SIG-M5 treated with dmso at 0.1 percent for 504 hours (cell line): Measurements from ENCODE around the gene SLC25A26.

Experiments used
- DNase-seq: peaks from one replicate; lab custom pipeline; 2025; ENCODE audit not compliant: unreplicated experiment; lab: John Stamatoyannopoulos, UW

Gene SLC25A26

DNA sequence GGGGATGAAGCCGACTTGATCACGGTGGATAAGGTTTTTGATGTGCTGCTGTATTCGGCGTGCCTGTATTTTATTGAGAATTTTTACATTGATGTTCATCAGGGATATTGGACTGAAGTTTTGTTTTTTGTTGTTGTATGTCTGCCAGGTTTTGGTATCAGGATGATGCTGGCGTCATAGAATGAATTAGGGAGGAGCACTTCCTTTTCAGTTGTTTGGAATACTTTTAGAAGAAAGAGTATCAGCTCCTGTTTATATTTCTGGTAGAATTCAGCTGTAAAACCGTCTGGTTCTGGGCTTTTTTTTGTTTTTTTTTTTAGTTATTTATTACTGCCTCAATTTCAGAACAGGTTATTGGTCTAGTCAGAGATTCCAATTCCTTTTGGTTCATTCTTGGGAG, 93.7 kb downstream of the SLC25A26 start:
- no peak for DNase-seq

DNA sequence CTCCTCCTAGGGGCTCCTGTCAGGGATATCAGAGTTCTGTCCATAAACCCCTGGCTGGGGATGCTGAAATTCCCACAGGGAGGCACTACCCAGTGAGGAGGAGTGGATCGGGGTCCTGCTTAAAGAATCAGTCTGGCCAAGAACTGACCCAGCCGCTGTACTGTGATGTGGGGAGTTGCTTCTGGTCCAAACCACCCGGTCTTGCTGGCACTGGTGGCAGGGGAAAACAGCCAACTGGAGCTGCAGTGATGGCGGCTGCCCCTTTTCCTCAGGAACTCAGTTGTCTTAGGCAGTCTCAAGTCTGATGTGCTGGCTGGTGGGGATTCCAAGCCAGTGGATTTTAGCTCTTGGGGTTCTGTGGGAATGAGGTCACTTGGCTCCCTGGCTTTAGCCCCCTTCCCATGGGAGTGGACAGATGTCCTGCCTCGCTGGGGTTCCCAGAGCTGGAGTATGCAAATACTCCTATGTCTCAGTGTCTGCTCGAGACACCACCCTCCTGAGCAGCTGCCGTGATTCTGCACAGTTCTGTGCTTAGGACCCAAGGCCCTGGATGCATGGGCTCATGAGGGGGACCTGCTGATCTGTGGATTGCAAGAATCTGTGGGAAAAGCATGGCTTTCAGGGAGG, 97.1 kb downstream of the SLC25A26 start:
- no peak for DNase-seq

DNA sequence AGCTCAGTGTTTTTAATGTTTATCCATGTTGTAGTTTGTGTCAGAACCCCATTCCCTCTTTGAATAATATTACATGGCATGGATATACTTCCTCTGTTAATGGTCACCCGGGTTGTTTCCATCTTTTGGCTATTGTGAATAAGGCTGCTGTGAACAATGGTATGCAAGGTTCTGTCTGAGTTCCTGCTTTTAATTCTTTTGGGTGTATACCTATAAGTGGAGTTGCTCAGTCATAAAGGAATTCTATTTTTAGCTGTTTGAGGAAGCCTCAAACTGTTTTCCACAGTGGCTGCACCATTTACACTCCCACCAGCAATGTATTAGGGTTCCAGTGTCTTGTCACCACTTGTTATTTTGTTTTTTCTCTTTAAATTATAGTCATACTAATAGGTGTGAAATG, 99.6 kb downstream of the SLC25A26 start:
- no peak for DNase-seq

DNA sequence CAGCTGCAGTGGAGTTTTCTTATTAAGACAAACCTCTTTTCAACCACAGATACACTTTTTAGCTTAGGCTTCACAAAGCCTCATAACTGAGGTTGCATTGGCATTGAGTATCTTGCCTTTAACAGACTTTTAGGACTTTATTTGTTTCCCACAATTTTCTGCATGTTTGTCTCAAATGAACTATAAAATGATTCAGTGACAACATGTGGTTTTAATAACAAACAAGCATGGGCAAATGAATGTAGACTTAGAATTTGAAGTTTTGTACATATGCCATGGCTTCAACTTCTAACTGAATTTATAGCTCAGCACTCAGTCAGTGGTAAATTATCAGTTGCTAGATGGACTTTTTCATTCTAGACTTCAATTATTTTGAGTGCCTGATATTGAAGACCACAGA, 101.6 kb downstream of the SLC25A26 start:
- no peak for DNase-seq

DNA sequence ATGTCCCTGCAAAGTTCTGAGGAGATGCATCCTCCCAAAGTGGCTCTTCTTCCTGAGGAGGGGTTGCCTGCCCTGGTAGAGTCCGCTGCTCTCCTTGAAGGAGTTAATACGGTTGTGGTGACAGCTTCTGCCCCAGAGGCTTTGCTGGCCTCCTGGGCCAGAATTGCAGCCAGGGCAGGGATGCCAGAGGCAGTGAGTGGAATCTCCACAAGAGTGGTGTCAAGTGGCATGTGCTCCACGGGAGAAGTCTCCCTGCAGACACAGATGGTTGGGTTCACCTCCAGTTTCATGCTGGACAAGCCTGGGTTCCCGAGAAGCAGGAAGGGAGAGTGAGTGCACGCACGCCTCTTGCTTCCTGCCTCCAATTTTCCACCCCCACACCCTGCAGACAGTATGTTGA, 105.5 kb downstream of the SLC25A26 start:
- DNase-seq: no peak

DNA sequence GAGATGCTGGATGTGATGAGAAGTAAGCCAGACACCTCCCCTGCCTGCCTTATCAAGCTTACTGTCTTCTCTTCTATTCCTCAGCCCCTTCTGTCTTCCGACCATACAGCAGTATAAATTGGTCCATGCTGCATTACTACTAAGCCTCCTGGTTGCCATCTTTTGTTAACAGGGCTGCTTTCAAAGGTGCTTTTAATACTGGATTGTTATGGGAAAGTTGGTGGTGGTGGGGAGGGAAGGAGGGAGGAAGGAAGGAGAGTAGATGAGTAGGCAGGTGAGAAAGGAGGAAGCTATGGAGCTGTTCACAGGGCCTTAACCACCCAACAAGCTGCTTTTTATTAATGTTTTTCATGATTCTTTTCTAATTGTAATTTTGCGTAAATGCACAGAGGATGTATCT, 114.9 kb downstream of the SLC25A26 start:
- no peak for DNase-seq

DNA sequence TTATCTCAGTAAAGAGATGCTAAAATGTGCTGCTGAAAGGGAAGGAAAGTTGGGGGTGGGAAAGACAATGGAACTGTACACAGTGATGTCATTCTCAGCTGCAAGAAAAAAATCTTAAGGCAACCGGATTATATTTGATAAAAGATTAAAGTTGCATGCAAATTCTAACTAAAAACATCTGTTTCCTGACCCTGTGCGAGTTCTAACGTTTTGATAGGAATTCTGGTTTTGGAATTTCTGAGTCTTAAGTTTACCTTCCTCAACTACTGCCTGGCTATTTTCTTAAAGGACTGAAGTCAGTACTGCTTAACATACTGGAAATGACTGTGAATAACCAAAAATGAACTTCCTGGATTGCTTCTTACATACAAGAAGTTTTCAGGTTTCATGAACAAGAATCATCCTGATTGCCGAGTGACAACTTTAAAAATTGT, 115.5 kb downstream of the SLC25A26 start:
- DNase-seq: no peak

DNA sequence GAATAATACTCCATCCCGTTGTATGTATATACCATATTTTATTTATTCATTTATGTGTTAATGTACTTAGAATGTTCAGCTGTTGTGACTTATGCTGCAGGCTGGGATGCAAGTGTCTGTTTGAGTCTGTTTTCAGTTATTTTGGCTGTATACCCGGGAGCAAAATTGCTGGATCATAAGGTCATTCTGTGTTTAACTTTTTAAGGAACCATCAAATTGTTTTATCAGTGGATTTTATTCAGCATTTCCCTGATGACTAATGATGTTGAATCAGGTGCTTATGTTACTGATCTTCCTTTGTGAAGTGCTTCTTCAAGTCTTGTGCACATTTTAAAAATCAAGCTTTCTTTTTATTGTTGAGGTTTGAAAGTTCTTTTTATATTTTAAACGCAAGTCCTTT, 118.1 kb downstream of the SLC25A26 start:
- DNase-seq: no peak

DNA sequence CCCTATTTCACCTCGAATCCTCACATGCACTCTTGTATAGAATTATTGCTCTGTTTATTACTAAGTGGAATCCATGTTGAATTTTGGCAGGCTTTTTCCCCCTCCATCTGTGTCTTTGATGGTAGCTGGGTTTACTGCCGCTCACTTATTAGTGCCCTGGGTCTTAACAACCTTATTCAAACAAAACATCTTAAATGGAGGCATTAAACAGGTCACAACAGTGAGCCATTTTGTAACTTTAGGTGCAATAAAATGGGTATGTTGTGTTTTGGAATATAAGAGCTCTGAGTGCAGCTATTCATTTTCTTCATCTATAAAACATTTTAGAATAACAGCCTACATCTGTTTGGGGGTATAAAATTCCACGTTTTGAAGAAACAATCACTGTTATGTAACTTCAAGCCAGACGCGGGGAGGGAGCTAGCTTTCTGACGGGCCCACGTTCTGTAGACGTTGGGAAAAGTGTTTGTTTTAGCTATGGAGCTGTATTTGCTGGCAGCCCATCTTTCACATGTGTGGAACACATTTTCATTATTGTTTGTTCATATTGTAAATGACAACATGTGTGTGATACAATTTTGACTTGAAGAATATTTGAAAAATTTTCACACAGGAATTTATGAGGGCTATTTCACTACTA, 122.0 kb downstream of the SLC25A26 start:
- DNase-seq: no peak

DNA sequence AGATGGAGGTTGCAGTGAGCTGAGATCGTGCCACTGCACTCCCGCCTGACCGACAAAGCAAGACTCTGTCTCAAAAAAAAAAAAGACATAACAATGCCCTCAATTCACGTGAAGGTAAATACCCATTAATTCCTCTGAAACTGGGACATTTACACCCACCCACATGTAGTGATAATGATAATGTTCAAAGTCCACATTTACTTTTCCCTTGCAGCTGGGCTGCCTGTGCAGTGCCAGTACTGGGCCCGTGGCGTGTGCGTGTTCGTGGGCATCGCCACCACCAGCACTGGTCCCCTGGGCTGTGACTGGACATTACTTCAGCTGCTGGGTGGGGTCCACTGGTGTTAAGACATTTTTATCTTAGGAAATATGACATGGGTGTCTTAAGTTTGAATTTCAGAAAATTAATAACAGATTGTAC, 123.6 kb downstream of the SLC25A26 start:
- no peak for DNase-seq

DNA sequence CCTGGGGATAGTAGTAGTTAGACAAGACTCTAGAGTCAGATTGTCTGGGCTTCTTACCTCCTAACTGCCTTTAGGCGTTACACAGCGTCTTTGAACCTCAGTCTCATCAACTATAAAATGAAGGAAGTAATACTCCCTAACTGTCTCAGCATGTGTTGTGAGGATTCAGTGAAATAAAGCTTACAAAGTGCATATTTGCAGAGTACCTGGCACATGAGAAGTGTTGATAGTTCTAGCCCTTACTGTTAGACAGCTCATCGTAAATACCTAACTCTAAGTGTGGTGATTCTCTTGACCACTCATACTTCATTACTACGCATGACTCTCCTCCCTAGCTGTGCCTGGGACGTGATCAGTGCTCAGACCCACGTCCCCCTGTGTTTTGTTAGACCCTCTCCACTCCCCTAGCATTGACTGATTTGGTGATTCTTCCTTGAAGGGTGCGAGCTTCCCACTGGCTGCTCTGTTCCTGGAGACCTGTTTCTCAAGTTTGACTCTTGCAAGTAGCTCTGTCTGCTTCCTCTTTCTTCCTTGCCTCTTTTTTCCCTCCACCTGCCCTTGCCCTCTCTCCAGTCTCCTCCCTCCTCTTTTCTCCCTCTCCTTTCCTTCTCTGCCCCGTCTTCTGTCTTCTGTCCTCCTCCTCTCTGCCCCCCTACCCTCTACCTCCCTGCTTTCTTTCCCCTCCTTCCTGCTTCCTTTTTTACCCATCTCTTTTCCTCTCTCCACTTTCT, 124.2 kb downstream of the SLC25A26 start:
- peak; percentile 2 for DNase-seq

DNA sequence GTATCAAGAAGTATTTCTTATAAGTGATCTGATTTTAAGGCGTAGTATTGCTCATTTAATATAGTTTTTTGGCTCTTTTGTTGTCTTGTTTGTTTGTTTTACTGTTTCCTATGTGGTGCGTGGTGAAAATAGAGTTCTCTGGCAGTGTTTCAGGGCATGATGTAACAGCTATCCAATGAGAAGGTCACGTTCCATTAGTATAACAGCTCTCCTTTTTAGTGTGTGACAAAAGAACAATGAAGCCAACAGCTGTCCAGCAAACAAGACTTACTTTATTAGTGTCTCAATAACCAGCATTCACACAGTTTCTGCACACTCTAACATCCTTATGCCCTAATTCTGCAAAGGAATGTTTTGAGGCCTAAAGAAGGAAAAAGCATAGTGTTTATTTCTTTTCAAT, 127.9 kb downstream of the SLC25A26 start:
- no peak for DNase-seq

DNA sequence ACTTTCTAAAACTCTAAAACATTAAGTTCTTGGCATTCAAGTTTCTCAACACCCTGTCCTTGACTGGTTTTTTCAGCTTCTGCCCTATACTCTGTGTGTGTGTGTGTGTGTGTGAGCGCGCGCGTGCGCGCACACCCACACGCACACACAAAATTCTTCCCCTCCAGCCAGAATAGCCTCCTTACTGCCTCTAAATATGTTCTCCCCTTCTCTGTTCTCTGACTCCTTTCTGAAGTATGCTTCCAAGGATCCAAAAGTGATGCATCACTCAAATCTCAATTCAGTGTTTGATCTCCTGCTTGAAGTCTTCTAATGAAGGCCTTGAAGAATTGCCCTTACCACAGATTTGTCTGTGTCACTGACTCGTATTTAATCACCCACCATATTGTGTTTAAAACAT, 129.8 kb downstream of the SLC25A26 start:
- DNase-seq: no peak

DNA sequence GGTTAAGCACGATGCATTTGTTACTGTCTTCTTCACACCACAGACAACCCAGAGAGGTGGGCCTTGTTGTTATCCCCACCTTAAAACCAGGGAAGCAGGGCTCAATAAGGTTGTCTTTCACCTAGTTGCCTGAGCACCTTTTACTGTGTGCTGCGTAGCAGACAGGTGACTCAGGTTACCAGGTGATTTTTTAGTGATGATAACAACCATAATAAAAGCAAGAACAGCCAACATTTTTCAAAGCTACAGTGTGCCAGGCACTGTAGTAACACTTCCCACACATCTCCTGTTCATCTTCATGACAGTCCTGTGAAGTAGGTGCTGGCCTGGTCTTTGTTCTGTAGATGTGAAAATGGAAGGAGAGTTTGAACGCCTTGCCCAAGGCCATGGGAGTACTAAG, 132.2 kb downstream of the SLC25A26 start:
- no peak for DNase-seq

DNA sequence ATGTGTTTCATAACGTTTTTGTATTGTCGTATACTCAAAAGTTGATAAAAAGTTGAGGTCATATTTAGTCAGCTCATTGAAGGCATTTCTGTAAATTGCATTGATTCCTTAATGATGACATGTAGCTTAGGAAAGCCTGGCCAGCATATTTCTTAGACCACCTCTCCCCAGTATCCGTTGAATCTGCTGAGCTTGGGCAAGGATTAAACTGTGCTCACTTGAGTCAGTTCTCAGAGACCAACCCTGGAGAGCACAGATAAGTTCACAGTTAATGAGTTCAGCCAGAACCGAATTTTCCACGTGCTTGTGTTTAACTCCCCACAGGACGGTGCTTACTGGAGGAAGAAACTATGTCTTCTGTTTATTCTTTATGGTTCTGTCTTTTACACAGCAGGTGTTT, 132.7 kb downstream of the SLC25A26 start:
- DNase-seq: no peak

DNA sequence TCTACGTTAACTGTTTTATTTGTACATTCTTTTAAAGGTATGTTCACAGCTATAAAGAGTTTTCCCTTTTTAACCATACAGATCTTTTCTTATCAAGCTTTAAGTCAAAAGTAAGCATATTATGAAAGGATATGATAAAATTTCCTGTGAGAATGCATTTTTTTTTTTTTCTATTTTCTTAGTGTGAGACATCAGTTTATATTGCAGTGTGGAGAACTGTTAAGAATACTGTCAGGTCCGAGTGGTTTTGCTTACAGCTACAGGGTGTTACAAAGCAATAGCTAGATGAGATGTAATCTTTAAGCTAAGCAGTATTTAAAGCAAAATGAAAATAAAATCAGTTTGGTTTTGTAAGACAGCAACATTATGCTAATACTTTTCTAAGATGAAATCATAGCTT, 133.2 kb downstream of the SLC25A26 start:
- no peak for DNase-seq

DNA sequence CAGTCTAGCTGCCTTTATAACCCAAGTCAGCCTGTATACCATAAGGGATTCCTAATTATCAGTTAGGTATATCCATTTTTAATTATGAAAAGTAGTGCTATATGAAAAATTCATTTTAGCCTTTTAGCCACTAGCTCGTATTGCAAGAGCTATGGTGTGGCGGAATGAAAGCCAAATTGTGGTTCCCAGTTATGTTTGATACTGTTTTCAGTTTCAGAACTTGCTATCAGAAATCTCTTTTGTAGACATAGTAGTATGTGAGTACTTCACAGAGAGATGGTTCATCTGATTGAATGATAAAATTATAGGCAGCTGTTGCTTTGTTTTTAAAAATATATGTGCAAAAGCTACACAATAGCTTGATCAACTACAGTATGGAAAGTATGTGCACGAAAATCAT, 134.6 kb downstream of the SLC25A26 start:
- no peak for DNase-seq

DNA sequence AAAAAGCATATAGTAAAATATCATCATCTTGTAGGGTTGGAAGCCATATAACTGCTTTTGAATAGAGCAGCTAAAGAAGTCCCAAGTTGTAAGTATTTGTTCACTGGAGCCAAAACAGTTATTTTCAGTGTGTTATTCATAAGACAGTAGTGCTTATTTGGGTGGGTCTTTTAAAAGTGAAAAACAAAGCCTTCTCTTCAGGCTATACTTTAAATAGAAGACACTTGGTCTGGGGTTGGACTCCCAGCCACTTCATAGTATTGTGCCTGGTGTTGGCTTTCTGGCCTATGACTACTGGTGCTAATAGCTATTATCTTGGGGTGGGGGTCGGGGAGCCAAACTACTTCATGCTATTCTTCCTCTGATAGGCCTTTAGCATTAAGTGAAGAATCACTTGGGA, 135.2 kb downstream of the SLC25A26 start:
- no peak for DNase-seq

DNA sequence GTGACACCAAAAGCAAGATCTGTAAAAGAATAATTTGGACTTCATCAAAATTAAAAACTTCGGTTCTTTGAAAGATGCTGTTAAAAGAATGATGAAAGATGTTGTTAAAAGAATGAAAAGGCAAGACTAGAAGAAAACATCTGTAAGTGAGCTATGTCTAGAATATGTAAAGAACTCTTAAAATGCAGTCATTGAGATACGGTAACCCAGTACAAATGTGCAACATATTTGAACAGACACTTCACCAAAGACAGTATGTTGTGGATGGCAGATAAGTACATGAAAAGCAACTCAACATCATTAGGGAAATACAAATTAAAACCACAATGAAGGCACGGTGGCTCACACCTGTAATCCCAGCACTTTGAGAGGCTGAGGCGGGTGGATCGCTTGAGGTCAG, 140.6 kb downstream of the SLC25A26 start:
- DNase-seq: no peak

DNA sequence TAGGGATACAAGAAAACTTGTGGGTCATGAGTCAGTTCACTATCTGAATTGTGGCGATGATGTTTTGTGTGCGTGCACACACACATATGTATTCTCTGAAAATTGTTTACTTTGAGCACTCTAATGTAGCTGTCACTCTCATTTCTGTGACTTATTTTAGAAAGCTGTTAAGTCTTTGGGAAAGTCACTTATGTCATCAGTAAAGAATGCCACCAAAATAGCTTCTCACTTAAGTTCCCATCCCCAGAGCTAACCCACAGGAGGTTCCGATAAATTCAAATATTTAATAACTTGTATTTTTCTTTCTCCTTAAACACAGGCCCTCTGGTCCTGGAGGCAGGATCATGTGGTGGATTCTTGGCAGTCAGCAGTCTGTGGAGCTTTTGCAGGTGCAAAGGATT, 141.7 kb downstream of the SLC25A26 start:
- DNase-seq: no peak

DNA sequence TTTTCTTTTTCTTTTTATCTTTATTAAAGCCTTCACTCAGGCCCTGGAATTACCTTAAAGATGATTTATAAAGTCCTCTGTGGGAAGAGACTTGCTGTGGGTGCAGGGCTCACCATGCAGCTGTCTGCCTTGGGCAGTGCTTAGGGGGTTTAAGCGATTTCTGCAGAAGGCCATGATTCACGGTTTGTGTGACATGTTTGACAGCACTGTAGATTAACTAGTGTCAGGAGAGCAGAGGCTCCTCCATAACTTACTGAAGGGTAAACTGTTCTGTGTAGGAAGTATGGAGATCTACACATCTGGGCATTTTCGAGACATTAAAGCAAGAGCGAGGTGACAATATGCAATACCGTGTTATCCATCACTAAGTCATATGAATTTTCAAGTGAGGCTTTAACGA, 142.3 kb downstream of the SLC25A26 start:
- no peak for DNase-seq

DNA sequence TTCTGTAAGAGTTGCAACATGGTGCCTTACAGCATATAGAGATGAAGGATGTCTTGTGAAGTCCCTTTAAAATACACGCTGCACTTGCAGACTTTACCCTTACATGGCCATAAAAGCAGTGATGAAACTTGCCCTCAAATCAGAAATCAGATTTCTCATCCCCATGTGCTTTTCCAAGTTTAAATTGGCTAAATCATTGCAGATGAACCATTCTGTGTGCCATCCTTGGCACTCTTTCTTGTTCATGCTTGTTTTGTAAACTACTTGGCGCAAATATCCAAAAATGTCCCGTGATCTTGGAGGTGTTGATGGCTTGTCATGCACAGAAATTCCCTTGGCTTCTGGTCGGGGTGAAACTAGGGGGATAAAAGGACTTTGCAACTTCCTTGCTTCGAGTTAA, 144.3 kb downstream of the SLC25A26 start:
- no peak for DNase-seq
